Liver (tissue), 9 donors: ENCODE results near the gene MAN2B1. TPM values are rescaled to one million over a fixed set of nuclear protein-coding genes. Genes with fewer than 3 reads are reported as not detected.

Source experiments
- DNase-seq: peaks from one replicate; pipeline ENCODE4 v3.0.0-alpha.2; 2017; ENCODE audit warnings: low spot score
- H3K27ac ChIP-seq, 2 donors: one replicate each; pipeline ENCODE4 v1.7.0; 2013; ENCODE audit warnings: inconsistent platforms in 2 of 2, low read length in 2 of 2, control low read depth in 1 of 2, low read depth in 1 of 2, mild to moderate bottlenecking in 1 of 2
- H3K27me3 ChIP-seq, 4 donors: one replicate each; pipeline versions ENCODE4 v1.6.1 to v1.7.0; 2013; ENCODE audit warnings: low read length in 3 of 4, inconsistent platforms in 1 of 4, mild to moderate bottlenecking in 1 of 4, moderate library complexity in 1 of 4; ENCODE audit not compliant: control insufficient read depth in 4 of 4, insufficient read depth in 4 of 4
- H3K36me3 ChIP-seq, 4 donors: one replicate each; pipeline versions ENCODE4 v1.6.1 to v1.7.0; 2013; ENCODE audit warnings: low read length in 3 of 4, mild to moderate bottlenecking in 3 of 4, low read depth in 1 of 4, moderate library complexity in 1 of 4; ENCODE audit not compliant: control insufficient read depth in 4 of 4, insufficient read depth in 3 of 4
- H3K4me1 ChIP-seq, 4 donors: one replicate each; pipeline versions ENCODE4 v1.6.1 to v1.7.0; 2013; ENCODE audit warnings: low read length in 3 of 4, mild to moderate bottlenecking in 3 of 4, moderate library complexity in 1 of 4; ENCODE audit not compliant: control insufficient read depth in 4 of 4, insufficient read depth in 4 of 4
- H3K4me3 ChIP-seq, 3 donors: one replicate each; pipeline versions ENCODE4 v1.6.1 to v1.7.0; 2013; ENCODE audit warnings: low read length in 3 of 3, control low read depth in 1 of 3, low read depth in 1 of 3, mild to moderate bottlenecking in 1 of 3
- H3K9ac ChIP-seq, 2 donors: one replicate each; pipeline ENCODE4 v1.7.0; 2013; ENCODE audit warnings: low read length in 2 of 2, mild to moderate bottlenecking in 2 of 2, moderate library complexity in 2 of 2, control low read depth in 1 of 2, low read depth in 1 of 2
- H3K9me3 ChIP-seq, 4 donors: one replicate each; pipeline versions ENCODE4 v1.6.1 to v1.7.0; 2013; ENCODE audit warnings: low read length in 3 of 4; ENCODE audit not compliant: control insufficient read depth in 4 of 4
- EGR1 ChIP-seq, 2 donors: IDR thresholded peaks; 2 replicates each; pipeline ENCODE4 v1.6.1; 2016 to 2018; ENCODE audit warnings: antibody characterized with exemption in 2 of 2, low read depth in 2 of 2
- FOXA1 ChIP-seq: IDR thresholded peaks from 2 replicates; pipeline ENCODE4 v1.6.1; 2016; ENCODE audit warnings: antibody characterized with exemption
- FOXA2 ChIP-seq: IDR thresholded peaks from 2 replicates; pipeline ENCODE4 v1.6.1; 2016; ENCODE audit warnings: antibody characterized with exemption
- GABPA ChIP-seq, 2 donors: IDR thresholded peaks in 1 of 2; conservative IDR thresholded peaks in 1 of 2; 2 replicates each; pipeline ENCODE4 v1.6.1; 2016; ENCODE audit warnings: antibody characterized with exemption in 2 of 2, mild to moderate bottlenecking in 1 of 2, moderate library complexity in 1 of 2
- HNF4A ChIP-seq, 2 donors: conservative IDR thresholded peaks; 2 replicates each; pipeline ENCODE4 v1.6.1; 2016; ENCODE audit warnings: antibody characterized with exemption in 2 of 2, mild to moderate bottlenecking in 2 of 2
- HNF4G ChIP-seq: IDR thresholded peaks from 2 replicates; pipeline ENCODE4 v1.6.1; 2016; ENCODE audit warnings: antibody characterized with exemption
- JUND ChIP-seq, 2 donors: IDR thresholded peaks; 2 replicates each; pipeline ENCODE4 v1.6.1; 2016; ENCODE audit warnings: antibody characterized with exemption in 2 of 2
- NR2F2 ChIP-seq: IDR thresholded peaks from 2 replicates; pipeline ENCODE4 v1.6.1; 2016; ENCODE audit warnings: antibody characterized with exemption
- RAD21 ChIP-seq, 2 donors: IDR thresholded peaks; 2 replicates each; pipeline ENCODE4 v1.6.1; 2016; ENCODE audit warnings: antibody characterized with exemption in 2 of 2, mild to moderate bottlenecking in 2 of 2
- RXRA ChIP-seq, 2 donors: IDR thresholded peaks; 2 replicates each; pipeline ENCODE4 v1.6.1; 2017 to 2018; ENCODE audit warnings: antibody characterized with exemption in 2 of 2, mild to moderate bottlenecking in 1 of 2
- SP1 ChIP-seq: IDR thresholded peaks from 2 replicates; pipeline ENCODE4 v1.6.1; 2018; ENCODE audit warnings: antibody characterized with exemption, mild to moderate bottlenecking
- TAF1 ChIP-seq: conservative IDR thresholded peaks from 2 replicates; pipeline ENCODE4 v1.6.1; 2016; ENCODE audit warnings: antibody characterized with exemption, mild to moderate bottlenecking
- YY1 ChIP-seq: IDR thresholded peaks from 2 replicates; pipeline ENCODE4 v1.6.1; 2016; ENCODE audit warnings: antibody characterized with exemption, mild to moderate bottlenecking
- WGBS: extraction: QIAGEN DNeasy Blood & Tissue Kit; methylation state at CpG from one replicate; pipeline ENCODE4 v1.1.7; 2013; 5-methylcytosine and 5-hydroxymethylcytosine counted together
- polyA plus RNA-seq, 2 donors: library from polyadenylated mRNA; stranded (reverse) in 1 of 2; unstranded in 1 of 2; fragments of 200-250 nt in 1 of 2; fragments of >200 nt in 1 of 2; fragmentation: Nextera tagmentation in 1 of 2; extraction: Ambion mirVana in 1 of 2; gene quantifications; one replicate each; pipeline versions ENCODE4 v1.2.1 to v1.2.3, GENCODE V29; 2013 to 2015
- total RNA-seq, 2 donors: library from RNA; depleted of rRNA; stranded (reverse); fragments of >200 nt; gene quantifications; one replicate each; pipeline ENCODE4 v1.2.3, GENCODE V29; 2014
- TF ChIP-seq, protein P1 (sequence below): IDR thresholded peaks from 2 replicates; pipeline ENCODE4 v1.6.1; 2016; ENCODE audit warnings: antibody characterized with exemption
- TF ChIP-seq, protein P2 (sequence below): IDR thresholded peaks from 2 replicates; pipeline ENCODE4 v1.6.1; 2016; ENCODE audit warnings: antibody characterized with exemption
- TF ChIP-seq, protein P3 (sequence below): IDR thresholded peaks from 2 replicates; pipeline ENCODE4 v1.6.1; 2016; ENCODE audit warnings: antibody characterized with exemption
- TF ChIP-seq, protein P4 (sequence below): IDR thresholded peaks from 2 replicates; pipeline ENCODE4 v1.6.1; 2016; ENCODE audit warnings: antibody characterized with exemption, mild to moderate bottlenecking
- TF ChIP-seq, protein P5 (sequence below): fragments of 150-350 bp; IDR thresholded peaks from 2 replicates; pipeline ENCODE4 v1.5.1; 2017; ENCODE audit warnings: improper control_type of control experiment, low read depth, low read length; ENCODE audit not compliant: missing input control
- donor health status: healthy.
- donor health status: healthy.
- donor health status: healthy.
- donor health status: healthy.
- donor health status: healthy.

MAN2B1 gene
- total and polyA plus RNA-seq, 4 donors, result 23.5 to 42.9 (median 35.1) TPM

DNA sequence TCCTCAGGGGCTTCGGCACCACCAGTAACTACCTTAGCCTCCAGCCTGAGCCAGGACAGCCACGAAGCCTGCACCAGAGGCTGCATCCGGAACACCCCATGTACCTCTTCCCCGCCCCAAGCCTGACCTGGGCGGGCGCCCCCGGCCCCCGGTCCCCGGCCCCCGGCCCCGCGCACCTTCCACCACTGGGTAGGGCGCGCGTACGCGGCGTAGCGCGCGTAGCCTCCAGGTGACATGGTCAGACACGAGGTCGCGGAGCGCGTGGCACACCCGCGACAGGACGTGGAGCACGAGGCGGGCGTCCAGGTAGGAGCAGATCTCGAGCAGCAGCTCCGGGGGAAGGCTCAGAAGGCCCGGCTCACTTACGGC lies 29.4 kb upstream of the MAN2B1 start:
- Histone ChIP-seq H3K36me3 (peaks cover 0 to 13% (median 4%) of the 10 kb centered on the region in 4 donors), H3K4me3 (peak overlapping the region; percentile 81 to 85 (median 81)), H3K4me1 (peaks cover 5 to 22% (median 16%) of the 10 kb centered on the region in 4 donors), H3K9me3 (no peaks in the 10 kb centered on the region), H3K27ac (no peak overlapping the region), H3K27me3 (no peaks in the 10 kb centered on the region), H3K9ac (peak overlapping the region in 1 of 2 donors; percentile 45)
- TF ChIP-seq EGR1 (IDR thresholded peaks at IDR 0.05; ENCODE audit: low read depth in 2 of 2), result no peak
- TF ChIP-seq HNF4A (conservative IDR thresholded peaks at IDR 0.05), result no peak
- TF ChIP-seq, protein P1, sequence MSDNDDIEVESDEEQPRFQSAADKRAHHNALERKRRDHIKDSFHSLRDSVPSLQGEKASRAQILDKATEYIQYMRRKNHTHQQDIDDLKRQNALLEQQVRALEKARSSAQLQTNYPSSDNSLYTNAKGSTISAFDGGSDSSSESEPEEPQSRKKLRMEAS, result no peak
- no peak for TF ChIP-seq FOXA1
- TF ChIP-seq, protein P2, sequence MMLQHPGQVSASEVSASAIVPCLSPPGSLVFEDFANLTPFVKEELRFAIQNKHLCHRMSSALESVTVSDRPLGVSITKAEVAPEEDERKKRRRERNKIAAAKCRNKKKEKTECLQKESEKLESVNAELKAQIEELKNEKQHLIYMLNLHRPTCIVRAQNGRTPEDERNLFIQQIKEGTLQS, result no peak
- no peak for TF ChIP-seq FOXA2
- TF ChIP-seq, protein P3, sequence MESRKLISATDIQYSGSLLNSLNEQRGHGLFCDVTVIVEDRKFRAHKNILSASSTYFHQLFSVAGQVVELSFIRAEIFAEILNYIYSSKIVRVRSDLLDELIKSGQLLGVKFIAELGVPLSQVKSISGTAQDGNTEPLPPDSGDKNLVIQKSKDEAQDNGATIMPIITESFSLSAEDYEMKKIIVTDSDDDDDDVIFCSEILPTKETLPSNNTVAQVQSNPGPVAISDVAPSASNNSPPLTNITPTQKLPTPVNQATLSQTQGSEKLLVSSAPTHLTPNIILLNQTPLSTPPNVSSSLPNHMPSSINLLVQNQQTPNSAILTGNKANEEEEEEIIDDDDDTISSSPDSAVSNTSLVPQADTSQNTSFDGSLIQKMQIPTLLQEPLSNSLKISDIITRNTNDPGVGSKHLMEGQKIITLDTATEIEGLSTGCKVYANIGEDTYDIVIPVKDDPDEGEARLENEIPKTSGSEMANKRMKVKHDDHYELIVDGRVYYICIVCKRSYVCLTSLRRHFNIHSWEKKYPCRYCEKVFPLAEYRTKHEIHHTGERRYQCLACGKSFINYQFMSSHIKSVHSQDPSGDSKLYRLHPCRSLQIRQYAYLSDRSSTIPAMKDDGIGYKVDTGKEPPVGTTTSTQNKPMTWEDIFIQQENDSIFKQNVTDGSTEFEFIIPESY, result no peak
- TF ChIP-seq RAD21 (IDR thresholded peaks at IDR 0.05), result no peak
- no peak for TF ChIP-seq HNF4G
- TF ChIP-seq YY1, result no peak
- TF ChIP-seq, protein P4, sequence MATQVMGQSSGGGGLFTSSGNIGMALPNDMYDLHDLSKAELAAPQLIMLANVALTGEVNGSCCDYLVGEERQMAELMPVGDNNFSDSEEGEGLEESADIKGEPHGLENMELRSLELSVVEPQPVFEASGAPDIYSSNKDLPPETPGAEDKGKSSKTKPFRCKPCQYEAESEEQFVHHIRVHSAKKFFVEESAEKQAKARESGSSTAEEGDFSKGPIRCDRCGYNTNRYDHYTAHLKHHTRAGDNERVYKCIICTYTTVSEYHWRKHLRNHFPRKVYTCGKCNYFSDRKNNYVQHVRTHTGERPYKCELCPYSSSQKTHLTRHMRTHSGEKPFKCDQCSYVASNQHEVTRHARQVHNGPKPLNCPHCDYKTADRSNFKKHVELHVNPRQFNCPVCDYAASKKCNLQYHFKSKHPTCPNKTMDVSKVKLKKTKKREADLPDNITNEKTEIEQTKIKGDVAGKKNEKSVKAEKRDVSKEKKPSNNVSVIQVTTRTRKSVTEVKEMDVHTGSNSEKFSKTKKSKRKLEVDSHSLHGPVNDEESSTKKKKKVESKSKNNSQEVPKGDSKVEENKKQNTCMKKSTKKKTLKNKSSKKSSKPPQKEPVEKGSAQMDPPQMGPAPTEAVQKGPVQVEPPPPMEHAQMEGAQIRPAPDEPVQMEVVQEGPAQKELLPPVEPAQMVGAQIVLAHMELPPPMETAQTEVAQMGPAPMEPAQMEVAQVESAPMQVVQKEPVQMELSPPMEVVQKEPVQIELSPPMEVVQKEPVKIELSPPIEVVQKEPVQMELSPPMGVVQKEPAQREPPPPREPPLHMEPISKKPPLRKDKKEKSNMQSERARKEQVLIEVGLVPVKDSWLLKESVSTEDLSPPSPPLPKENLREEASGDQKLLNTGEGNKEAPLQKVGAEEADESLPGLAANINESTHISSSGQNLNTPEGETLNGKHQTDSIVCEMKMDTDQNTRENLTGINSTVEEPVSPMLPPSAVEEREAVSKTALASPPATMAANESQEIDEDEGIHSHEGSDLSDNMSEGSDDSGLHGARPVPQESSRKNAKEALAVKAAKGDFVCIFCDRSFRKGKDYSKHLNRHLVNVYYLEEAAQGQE, result no peak
- TF ChIP-seq, protein P5, sequence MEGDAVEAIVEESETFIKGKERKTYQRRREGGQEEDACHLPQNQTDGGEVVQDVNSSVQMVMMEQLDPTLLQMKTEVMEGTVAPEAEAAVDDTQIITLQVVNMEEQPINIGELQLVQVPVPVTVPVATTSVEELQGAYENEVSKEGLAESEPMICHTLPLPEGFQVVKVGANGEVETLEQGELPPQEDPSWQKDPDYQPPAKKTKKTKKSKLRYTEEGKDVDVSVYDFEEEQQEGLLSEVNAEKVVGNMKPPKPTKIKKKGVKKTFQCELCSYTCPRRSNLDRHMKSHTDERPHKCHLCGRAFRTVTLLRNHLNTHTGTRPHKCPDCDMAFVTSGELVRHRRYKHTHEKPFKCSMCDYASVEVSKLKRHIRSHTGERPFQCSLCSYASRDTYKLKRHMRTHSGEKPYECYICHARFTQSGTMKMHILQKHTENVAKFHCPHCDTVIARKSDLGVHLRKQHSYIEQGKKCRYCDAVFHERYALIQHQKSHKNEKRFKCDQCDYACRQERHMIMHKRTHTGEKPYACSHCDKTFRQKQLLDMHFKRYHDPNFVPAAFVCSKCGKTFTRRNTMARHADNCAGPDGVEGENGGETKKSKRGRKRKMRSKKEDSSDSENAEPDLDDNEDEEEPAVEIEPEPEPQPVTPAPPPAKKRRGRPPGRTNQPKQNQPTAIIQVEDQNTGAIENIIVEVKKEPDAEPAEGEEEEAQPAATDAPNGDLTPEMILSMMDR, result no peak
- no peak for TF ChIP-seq NR2F2
- no peak for TF ChIP-seq GABPA (IDR thresholded peaks at IDR 0.05 in 1 of 2, conservative IDR thresholded peaks at IDR 0.05 in 1 of 2)
- TF ChIP-seq SP1, result no peak
- no peak for TF ChIP-seq TAF1
- no peak for TF ChIP-seq RXRA (IDR thresholded peaks at IDR 0.05)
- TF ChIP-seq JUND (IDR thresholded peaks at IDR 0.05), result no peak
- no peak for DNase-seq
- WGBS, result 4% methylated on average over 36 of the region's 36 CpGs
